ENCODE measurements around the gene SERINC2. TPM values are rescaled to one million over a fixed set of nuclear protein-coding genes. Genes with fewer than 3 reads are reported as not detected.

SERINC2 gene
- total and polyA plus RNA-seq, 2 of the 8 experiments (the other 6 are each of a cell fraction or from before 2014, with no cell fraction given): 31.4 to 60.0 TPM

- peak overlapping the region; percentile 86; the same call in 1 of the 2 replicates for H2BK20ac ChIP-seq (ENCODE audit: low read length)
- H3K79me2 ChIP-seq (ENCODE audit: control insufficient read depth in 1 of 2, insufficient read depth in 2 of 2, low read length in 2 of 2): no peaks in the 10 kb centered on the region
- DNase-seq (ENCODE audit: low read depth in 1 of 2, low spot score in 2 of 2) (no peak), FAIRE-seq (no peak)
- peak overlapping the region; percentile 22; the same call in 1 of the 2 replicates for H2BK5ac ChIP-seq (ENCODE audit: low read depth, low read length)
- H3K23ac ChIP-seq (ENCODE audit: insufficient read length): no peak overlapping the region
- H3K9me3 ChIP-seq (ENCODE audit: insufficient read depth in 2 of 2, low read depth in 1 of 2, low read length in 1 of 2): no peaks in the 10 kb centered on the region
- CTCF ChIA-PET (ENCODE audit: partially characterized antibody): interaction anchor here (0.7 to 4.0 kb wide), 10 partner anchors 10 to 194 kb away, joined by 3 to 32 read pairs (median 4); no protein-coding TSS in a partner anchor
- POLR2A ChIA-PET (ENCODE audit: partially characterized antibody): interaction anchor here (0.6 to 5.4 kb wide), 8 partner anchors 9 to 1885 kb away, joined by 3 to 26 read pairs (median 5); partner anchors contain the start of gene SERINC2
- H4K8ac ChIP-seq (ENCODE audit: extremely low read depth, insufficient read depth, low read length): peak overlapping the region; percentile 63; the same call in 1 of the 2 replicates
- no peak overlapping the region for H2AFZ ChIP-seq (ENCODE audit: low read length)
- no peak overlapping the region for H3K4ac ChIP-seq (replicated peaks; ENCODE audit: insufficient read length, low read depth, low read length)
- H4K5ac ChIP-seq (ENCODE audit: insufficient read length, low read depth, low read length): no peak overlapping the region
- no peak for TF ChIP-seq EGR1 (IDR thresholded peaks at IDR 0.05; ENCODE audit: borderline replicate concordance, low read depth, low read length)
- no peak for TF ChIP-seq RNF2 (IDR thresholded peaks at IDR 0.05; ENCODE audit: borderline replicate concordance, low read depth, low read length, missing control alignments, poor library complexity, severe bottlenecking)
- TF ChIP-seq TAF1 (IDR thresholded peaks at IDR 0.05; ENCODE audit: low read depth, low read length): no peak
- no peak for TF ChIP-seq MAFK (IDR thresholded peaks at IDR 0.05; ENCODE audit: low read depth, low read length)
- TF ChIP-seq TAF7 (optimal IDR thresholded peaks at IDR 0.05; ENCODE audit: borderline replicate concordance, low read depth, low read length): no peak
- TF ChIP-seq KDM1A (IDR thresholded peaks at IDR 0.05; ENCODE audit: borderline replicate concordance, low read length): no peak
- TF ChIP-seq CHD1 (IDR thresholded peaks at IDR 0.05; ENCODE audit: low read depth, low read length): no peak
- no peak for TF ChIP-seq CEBPB (IDR thresholded peaks at IDR 0.05; ENCODE audit: low read depth, low read length)
- no peak overlapping the region for H2AK5ac ChIP-seq (ENCODE audit: low read depth, low read length)
- no peak overlapping the region for H3K27ac ChIP-seq (ENCODE audit: low read depth, low read length)
- no peak overlapping the region for H3K14ac ChIP-seq (ENCODE audit: insufficient read length)
- H4K91ac ChIP-seq (replicated peaks; ENCODE audit: insufficient read length, low read length): no peak overlapping the region
- H2BK15ac ChIP-seq (ENCODE audit: low read length): peak overlapping the region; percentile 48; the same call in 1 of the 2 replicates
- no peaks in the 10 kb centered on the region for H3K36me3 ChIP-seq (ENCODE audit: control insufficient read depth in 2 of 4, insufficient read depth in 4 of 4, low read length in 3 of 4)
- H3K4me2 ChIP-seq (ENCODE audit: insufficient read depth in 1 of 2, low read depth in 2 of 2, low read length in 2 of 2): no peak overlapping the region; a peak in 1 of 4 replicates
- peaks cover 8 to 23% (median 23%) of the 10 kb centered on the region in 4 experiments for H3K4me1 ChIP-seq (replicated peaks in 1 of 4; ENCODE audit: control insufficient read depth in 3 of 4, insufficient read depth in 4 of 4, low read length in 3 of 4)
- H3K9ac ChIP-seq (replicated peaks in 1 of 4; ENCODE audit: extremely low read depth in 1 of 4, low read depth in 3 of 4, low read length in 3 of 4): no peak overlapping the region; a peak in 1 of 7 replicates
- H2BK12ac ChIP-seq (ENCODE audit: low read depth, low read length): peak overlapping the region; percentile 91; the same call in 1 of the 2 replicates
- H3K56ac ChIP-seq (replicated peaks; ENCODE audit: insufficient read length, low read depth, low read length): no peak overlapping the region
- H3K18ac ChIP-seq (ENCODE audit: extremely low read depth, low read length): peak overlapping the region; percentile 2; the same call in 1 of the 2 replicates
- 97% methylated on average over 7 of the region's 7 CpGs; no CpG with 5 or more reads in 1 of the 2 experiments for WGBS, 2 experiments (ENCODE audit: extremely low coverage in 1 of 2, insufficient coverage in 1 of 2, insufficient read length in 1 of 2, insufficient replicate concordance in 2 of 2, low coverage in 1 of 2, low lambda C conversion rate in 2 of 2, missing lambda C conversion rate in 1 of 2)
- H3K23me2 ChIP-seq (ENCODE audit: low read depth, low read length): peaks cover 11% of the 10 kb centered on the region
- H3K27me3 ChIP-seq (replicated peaks in 1 of 4; ENCODE audit: control insufficient read depth in 3 of 4, extremely low read depth in 1 of 4, insufficient read depth in 3 of 4, low read length in 3 of 4): 0 out of 7 replicates have a peak, but pooled peaks cover 0 to 2% (median 0%) of the 10 kb centered on the region in 4 experiments
- H3K79me1 ChIP-seq (ENCODE audit: low read depth, low read length): no peaks in the 10 kb centered on the region
- no peak overlapping the region for H2BK120ac ChIP-seq (replicated peaks; ENCODE audit: low read depth, low read length)
- no peaks in the 10 kb centered on the region for H4K20me1 ChIP-seq (replicated peaks in 1 of 2; ENCODE audit: control insufficient read depth in 1 of 2, insufficient read depth in 2 of 2, low read length in 2 of 2)
- no peak overlapping the region for H3K4me3 ChIP-seq (ENCODE audit: extremely low read depth in 1 of 4, insufficient read depth in 2 of 4, low read depth in 3 of 4, low read length in 4 of 4)
Measured at GRCh38 chr1:31374511-31375196, 38.4 kb upstream of the SERINC2 start.
